H1 (cell line): Measurements from ENCODE around the gene PLCH2.

ENCODE experiments used
- BRCA1 ChIP-seq: IDR thresholded peaks from 2 replicates; pipeline ENCODE4 v1.6.1; 2012; ENCODE audit warnings: low read depth, low read length, improper control_type of control experiment
- CEBPB ChIP-seq: IDR thresholded peaks from 2 replicates; pipeline ENCODE4 v1.6.1; 2012; ENCODE audit warnings: low read depth, low read length
- HDAC6 ChIP-seq: IDR thresholded peaks from one replicate; pipeline ENCODE4 v1.7.1; 2012; ENCODE audit warnings: low read depth, mild to moderate bottlenecking, inconsistent platforms, low read length, moderate library complexity
- JUND ChIP-seq: IDR thresholded peaks from 2 replicates; pipeline ENCODE4 v1.6.1; 2011; ENCODE audit warnings: mild to moderate bottlenecking, improper control_type of control experiment, low read length
- POLR2A ChIP-seq, 2 experiments: IDR thresholded peaks; 1 replicate in 1 of 2; 2 replicates in 1 of 2; pipeline ENCODE4 v1.6.1; 2011; ENCODE audit warnings: low read depth in 2 of 2, low read length in 2 of 2, mild to moderate bottlenecking in 2 of 2; ENCODE audit errors: control extremely low read depth in 1 of 2
- RFX5 ChIP-seq: IDR thresholded peaks from 2 replicates; pipeline ENCODE4 v1.6.1; 2011; ENCODE audit warnings: low read depth, low read length, improper control_type of control experiment, borderline replicate concordance
- RXRA ChIP-seq: IDR thresholded peaks from 2 replicates; pipeline ENCODE4 v1.6.1; 2011; ENCODE audit warnings: low read depth, mild to moderate bottlenecking, low read length, moderate library complexity; ENCODE audit not compliant: insufficient read depth
- SP2 ChIP-seq: IDR thresholded peaks from 2 replicates; pipeline ENCODE4 v1.6.1; 2012; ENCODE audit warnings: mild to moderate bottlenecking, low read length, inconsistent platforms
- TAF1 ChIP-seq: IDR thresholded peaks from 2 replicates; pipeline ENCODE4 v1.6.1; 2011; ENCODE audit warnings: mild to moderate bottlenecking, low read depth, low read length
- TCF12 ChIP-seq: IDR thresholded peaks from 2 replicates; pipeline ENCODE4 v1.6.1; 2011; ENCODE audit warnings: low read depth, mild to moderate bottlenecking, low read length
- USF2 ChIP-seq: IDR thresholded peaks from 2 replicates; pipeline ENCODE4 v1.6.1; 2011; ENCODE audit warnings: low read length, improper control_type of control experiment
- TF ChIP-seq, protein P1 (sequence below), 3 experiments: IDR thresholded peaks; 1 replicate in 2 of 3; 2 replicates in 1 of 3; pipeline versions ENCODE4 v1.5.1 to v1.6.1; 2011; ENCODE audit warnings: low read length in 3 of 3, mild to moderate bottlenecking in 3 of 3, inconsistent platforms in 2 of 3, low read depth in 1 of 3, moderate library complexity in 1 of 3; ENCODE audit not compliant: insufficient read depth in 1 of 3; ENCODE audit errors: control extremely low read depth in 1 of 3

- TF ChIP-seq RXRA (no peak), JUND (no peak), RFX5 (no peak), TAF1 (no peak), POLR2A (IDR thresholded peaks at IDR 0.05; ENCODE audit: control extremely low read depth in 1 of 2, low read depth in 2 of 2, low read length in 2 of 2) (no peak), CEBPB (no peak), HDAC6 (no peak), USF2 (no peak), TCF12 (no peak), BRCA1 (no peak), SP2 (no peak)
- TF ChIP-seq, protein P1, sequence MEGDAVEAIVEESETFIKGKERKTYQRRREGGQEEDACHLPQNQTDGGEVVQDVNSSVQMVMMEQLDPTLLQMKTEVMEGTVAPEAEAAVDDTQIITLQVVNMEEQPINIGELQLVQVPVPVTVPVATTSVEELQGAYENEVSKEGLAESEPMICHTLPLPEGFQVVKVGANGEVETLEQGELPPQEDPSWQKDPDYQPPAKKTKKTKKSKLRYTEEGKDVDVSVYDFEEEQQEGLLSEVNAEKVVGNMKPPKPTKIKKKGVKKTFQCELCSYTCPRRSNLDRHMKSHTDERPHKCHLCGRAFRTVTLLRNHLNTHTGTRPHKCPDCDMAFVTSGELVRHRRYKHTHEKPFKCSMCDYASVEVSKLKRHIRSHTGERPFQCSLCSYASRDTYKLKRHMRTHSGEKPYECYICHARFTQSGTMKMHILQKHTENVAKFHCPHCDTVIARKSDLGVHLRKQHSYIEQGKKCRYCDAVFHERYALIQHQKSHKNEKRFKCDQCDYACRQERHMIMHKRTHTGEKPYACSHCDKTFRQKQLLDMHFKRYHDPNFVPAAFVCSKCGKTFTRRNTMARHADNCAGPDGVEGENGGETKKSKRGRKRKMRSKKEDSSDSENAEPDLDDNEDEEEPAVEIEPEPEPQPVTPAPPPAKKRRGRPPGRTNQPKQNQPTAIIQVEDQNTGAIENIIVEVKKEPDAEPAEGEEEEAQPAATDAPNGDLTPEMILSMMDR (IDR thresholded peaks at IDR 0.05; ENCODE audit: control extremely low read depth in 1 of 3, insufficient read depth in 1 of 3, low read depth in 1 of 3, low read length in 3 of 3) = no peak
Measured at GRCh38 chr1:2482588-2482987, 6.5 kb downstream of the PLCH2 start.
